Kidney (tissue), 14 donors: Measurements from ENCODE around the gene NAA50. TPM values are rescaled to one million over a fixed set of nuclear protein-coding genes. Genes with fewer than 3 reads are reported as not detected.
A peak's percentile ranks its signal among the peaks of the same experiment; 100 is the strongest.

ENCODE experiments used
- DNase-seq, 5 donors: peaks; one replicate each; pipeline ENCODE4 v3.0.0-alpha.2; 2013 to 2020
- FAIRE-seq: peaks from 2 replicates; lab custom pipeline; 2012; peaks lifted over from hg19 to GRCh38; lab: Jason Lieb, UNC
- H3K27ac ChIP-seq, 2 donors: one replicate each; pipeline ENCODE4 v1.7.0; 2013; ENCODE audit warnings: low read depth in 2 of 2, low read length in 2 of 2, inconsistent platforms in 1 of 2
- H3K27me3 ChIP-seq: one replicate; pipeline ENCODE4 v1.7.1; 2013; ENCODE audit warnings: low read length, inconsistent platforms; ENCODE audit not compliant: control insufficient read depth, insufficient read depth
- H3K36me3 ChIP-seq, 3 donors: one replicate each; pipeline versions ENCODE4 v1.7.0 to v1.7.1; 2013; ENCODE audit warnings: low read length in 3 of 3, control low read depth in 1 of 3, inconsistent platforms in 1 of 3; ENCODE audit not compliant: insufficient read depth in 3 of 3, control insufficient read depth in 2 of 3
- H3K4me1 ChIP-seq, 3 donors: one replicate each; pipeline versions ENCODE4 v1.7.0 to v1.7.1; 2013; ENCODE audit warnings: low read length in 3 of 3, inconsistent platforms in 1 of 3, low read depth in 1 of 3; ENCODE audit not compliant: control insufficient read depth in 2 of 3, insufficient read depth in 2 of 3
- H3K4me3 ChIP-seq, 3 donors: one replicate each; pipeline versions ENCODE4 v1.7.0 to v1.8.1; 2013; ENCODE audit warnings: low read length in 3 of 3, control low read depth in 1 of 3, inconsistent platforms in 1 of 3
- H3K9ac ChIP-seq, 3 donors: one replicate each; pipeline versions ENCODE4 v1.7.0 to v1.7.1; 2013; ENCODE audit warnings: low read length in 3 of 3, control low read depth in 1 of 3, inconsistent platforms in 1 of 3
- H3K9me3 ChIP-seq, 3 donors: one replicate each; pipeline versions ENCODE4 v1.7.0 to v1.7.1; 2013; ENCODE audit warnings: low read length in 3 of 3, control low read depth in 1 of 3, inconsistent platforms in 1 of 3; ENCODE audit not compliant: control insufficient read depth in 2 of 3, insufficient read depth in 1 of 3
- CTCF ChIP-seq: IDR thresholded peaks from 3 replicates; pipeline ENCODE4 v1.5.1; 2012; ENCODE audit warnings: mild to moderate bottlenecking, moderate library complexity, borderline replicate concordance; ENCODE audit not compliant: insufficient read depth; ENCODE audit errors: extremely low read depth
- intact Hi-C: fragments of 100-400 bp; cut with DNase I; formaldehyde crosslinking; loops from one replicate; pipeline ENCODE4 v1.11.1; 2022
- polyA plus RNA-seq: library from polyadenylated mRNA; stranded (reverse); fragments of 350-450 nt; fragmentation: Illumina TruSeq; extraction: RNeasy Lipid Tissue Mini Kit (QIAGEN cat#74804); gene quantifications from one replicate; pipeline ENCODE4 v1.2.3, GENCODE V29; 2014; ENCODE audit warnings: low read depth, low replicate concordance; ENCODE audit not compliant: insufficient read depth
- total RNA-seq: library from RNA; stranded (reverse); fragmentation: NEBNext Ultra II Directional; extraction: Animal tissue kit (Norgen Biotek cat#: 25700); gene quantifications from one replicate; pipeline ENCODE4 v1.2.1, GENCODE V29; 2021
- donor health status: control.
- donor health status: control.
- donor health status: control.
- donor health status: control.
- donor health status: control.
- donor health status: DM: yes; HTN: yes; CAD: no.
- donor health status: Normal renal cell carcinoma (clear cell type).

NAA50 gene
- total and polyA plus RNA-seq, 2 donors from 2014 or later: 45.4 to 101 TPM

- no peak overlapping the region for H3K4me3 ChIP-seq
- H3K9ac ChIP-seq: no peak overlapping the region
- TF ChIP-seq CTCF: no peak
- H3K27me3 ChIP-seq: no peaks in the 10 kb centered on the region
- intact Hi-C loops: no loop called here
- H3K36me3 ChIP-seq: peaks cover 0 to 8% (median 7%) of the 10 kb centered on the region in 3 donors
- H3K9me3 ChIP-seq: no peaks in the 10 kb centered on the region
- DNase-seq (no peak), FAIRE-seq (no peak)
- H3K4me1 ChIP-seq: no peaks in the 10 kb centered on the region
- no peak overlapping the region for H3K27ac ChIP-seq
Observed at GRCh38 chr3:113676261-113676660, 69.8 kb downstream of the NAA50 start.

GRCh38 chr3:113673593-113673992, 72.5 kb downstream of the NAA50 start:
- no peak for FAIRE-seq
- H3K36me3 ChIP-seq: peaks cover 0 to 8% (median 7%) of the 10 kb centered on the region in 3 donors

GRCh38 chr3:113668015-113668414, 78.0 kb downstream of the NAA50 start:
- intact Hi-C loops: no loop called here
- TF ChIP-seq CTCF: no peak
- Histone ChIP-seq H3K9ac (no peak overlapping the region), H3K4me3 (no peak overlapping the region), H3K27ac (no peak overlapping the region), H3K9me3 (no peaks in the 10 kb centered on the region), H3K4me1 (peaks cover 0 to 2% (median 0%) of the 10 kb centered on the region in 3 donors), H3K36me3 (no peaks in the 10 kb centered on the region), H3K27me3 (no peaks in the 10 kb centered on the region)
- no peak for FAIRE-seq
- peak in 4 of 5 donors; percentile 70 to 90 (median 84) for DNase-seq

More at GRCh38 chr3:113673593-113673992, 72.5 kb downstream of the NAA50 start:
- Histone ChIP-seq H3K4me1 (no peaks in the 10 kb centered on the region), H3K27me3 (no peaks in the 10 kb centered on the region), H3K9me3 (no peaks in the 10 kb centered on the region), H3K27ac (no peak overlapping the region), H3K9ac (no peak overlapping the region), H3K4me3 (no peak overlapping the region)
- intact Hi-C loops: no loop called here
- no peak for DNase-seq
- TF ChIP-seq CTCF: no peak

Other genes with a start within 250 kb of the NAA50 start
- 16.7 TPM for gene SPICE1, start 231.1 kb downstream of the NAA50 start, total RNA-seq
- gene SPICE1, start 231.1 kb downstream of the NAA50 start, polyA plus RNA-seq: 4.3 TPM
- 4.9 TPM for gene SIDT1, start 213.7 kb downstream of the NAA50 start, total RNA-seq
- 0.92 TPM for gene SIDT1, start 213.7 kb downstream of the NAA50 start, polyA plus RNA-seq
- gene USF3, start 49.6 kb downstream of the NAA50 start, total RNA-seq: 21.3 TPM
- gene USF3, start 49.6 kb downstream of the NAA50 start, polyA plus RNA-seq: 6.5 TPM
- 172 TPM for gene ATP6V1A, start 786 bp upstream of the NAA50 start, total RNA-seq
- gene ATP6V1A, start 786 bp upstream of the NAA50 start, polyA plus RNA-seq: 87.1 TPM
- 21.0 TPM for gene GRAMD1C, start 92.5 kb upstream of the NAA50 start, total RNA-seq
- gene GRAMD1C, start 92.5 kb upstream of the NAA50 start, polyA plus RNA-seq: 21.0 TPM
- 20.1 TPM for gene ZDHHC23, start 201.8 kb upstream of the NAA50 start, total RNA-seq
- gene ZDHHC23, start 201.8 kb upstream of the NAA50 start, polyA plus RNA-seq: 4.8 TPM